HepG2 (cell line): ENCODE data around the gene HES7. TPM values are rescaled to one million over a fixed set of nuclear protein-coding genes. Genes with fewer than 3 reads are reported as not detected.

Experiments used
- ATF7-NPFF ChIP-seq: sonication (generic); formaldehyde crosslinking; IDR thresholded peaks from 2 replicates; pipeline ENCODE4 v1.8.1; 2023; ENCODE audit warnings: mild to moderate bottlenecking, low read depth, missing genetic modification reagents, moderate library complexity
- CSRNP2 ChIP-seq: sonication (generic); formaldehyde crosslinking; conservative IDR thresholded peaks from 2 replicates; pipeline ENCODE4 v1.8.0; 2022; ENCODE audit warnings: low read depth, missing genetic modification reagents
- DZIP1 ChIP-seq: sonication (generic); formaldehyde crosslinking; IDR thresholded peaks from 2 replicates; pipeline ENCODE4 v1.5.0; 2020; ENCODE audit warnings: mild to moderate bottlenecking, missing genetic modification reagents
- HES4 ChIP-seq: sonication (generic); formaldehyde crosslinking; IDR thresholded peaks from 2 replicates; pipeline ENCODE4 v1.9.0; 2021; ENCODE audit warnings: mild to moderate bottlenecking, missing genetic modification reagents, borderline replicate concordance
- HNF4G ChIP-seq, 2 experiments: sonication (generic) in 1 of 2; formaldehyde crosslinking in 1 of 2; IDR thresholded peaks; 2 replicates each; pipeline versions ENCODE4 v1.4.0 to v1.6.1; 2011 to 2020; ENCODE audit warnings: borderline replicate concordance in 2 of 2, low read depth in 2 of 2, mild to moderate bottlenecking in 2 of 2, low read length in 1 of 2, missing genetic modification reagents in 1 of 2, moderate library complexity in 1 of 2
- HNRNPLL ChIP-seq: fragments of 200-400 bp; formaldehyde crosslinking; IDR thresholded peaks from 2 replicates; pipeline ENCODE4 v1.6.1; 2017; ENCODE audit warnings: mild to moderate bottlenecking, low read depth, low read length; ENCODE audit not compliant: poor library complexity, severe bottlenecking
- IKZF4 ChIP-seq: sonication (generic); formaldehyde crosslinking; IDR thresholded peaks from 2 replicates; pipeline ENCODE4 v1.5.1; 2020; ENCODE audit warnings: borderline replicate concordance, mild to moderate bottlenecking, low read depth, missing genetic modification reagents; ENCODE audit errors: not compliant biosample characterization
- IRF1 ChIP-seq: sonication (generic); formaldehyde crosslinking; IDR thresholded peaks from 2 replicates; pipeline ENCODE4 v1.4.0; 2020; ENCODE audit warnings: low read depth, mild to moderate bottlenecking, missing genetic modification reagents
- KDM6A ChIP-seq: IDR thresholded peaks from 2 replicates; pipeline ENCODE4 v1.6.1; 2016; ENCODE audit warnings: low read depth
- KLF6 ChIP-seq: IDR thresholded peaks from 2 replicates; pipeline ENCODE4 v1.8.0; 2016; ENCODE audit warnings: missing biosample characterization, missing genetic modification reagents
- MAFF ChIP-seq: IDR thresholded peaks from 2 replicates; pipeline ENCODE4 v1.6.1; 2011; ENCODE audit warnings: low read depth, low read length, improper control_type of control experiment
- PAF1 ChIP-seq: IDR thresholded peaks from 2 replicates; pipeline ENCODE4 v1.6.1; 2016; ENCODE audit warnings: missing genetic modification reagents, missing compliant biosample characterization
- PCBP1 ChIP-seq: fragments of 200-400 bp; formaldehyde crosslinking; IDR thresholded peaks from 2 replicates; pipeline ENCODE4 v1.6.1; 2017; ENCODE audit warnings: mild to moderate bottlenecking, low read depth, low read length, borderline replicate concordance
- SNAPC4 ChIP-seq: sonication (generic); formaldehyde crosslinking; IDR thresholded peaks from 2 replicates; pipeline ENCODE4 v1.4.0; 2020; ENCODE audit warnings: mild to moderate bottlenecking, missing genetic modification reagents
- TERF1 ChIP-seq: sonication (generic); formaldehyde crosslinking; IDR thresholded peaks from 2 replicates; pipeline ENCODE4 v1.8.0; 2022; ENCODE audit warnings: mild to moderate bottlenecking, missing genetic modification reagents, moderate library complexity
- ZNF7 ChIP-seq: IDR thresholded peaks from 2 replicates; pipeline ENCODE4 v1.6.1; 2016; ENCODE audit warnings: missing biosample characterization, missing genetic modification reagents
- polyA plus RNA-seq, 8 experiments: library from polyadenylated mRNA; depleted of rRNA in 3 of 8; stranded (reverse) in 7 of 8; unstranded in 1 of 8; fragments of >200 nt; fragmentation: Illumina TruSeq in 4 of 8; extraction: Trizol in 4 of 8; gene quantifications; 2 replicates each; pipeline versions ENCODE4 v1.2.1 to v1.2.3, GENCODE V29; 2011 to 2016; ENCODE audit warnings: low read depth in 4 of 8, missing spikeins in 1 of 8, mixed read lengths in 1 of 8; ENCODE audit not compliant: insufficient read depth in 1 of 8
- total RNA-seq, 5 experiments: library from RNA; depleted of rRNA; stranded (reverse); fragments of >200 nt; fragmentation: Illumina TruSeq; extraction: Trizol; gene quantifications; 2 replicates each; pipeline ENCODE4 v1.2.3, GENCODE V29; 2016; ENCODE audit warnings: low read depth in 1 of 5

HES7 gene
- total and polyA plus RNA-seq, 2 of the 13 experiments (the other 11 are each of a cell fraction or from before 2014, with no cell fraction given) = not detected

GRCh38 chr17:8138672-8139371, 14.9 kb upstream of the HES7 start (continued):
- TF ChIP-seq SNAPC4 (CRISPR knock-in tag) (peak; percentile 89; the same call in 1 of the 2 replicates), MAFF (no peak), PAF1 (CRISPR knock-in tag) (no peak), ATF7-NPFF (CRISPR knock-in tag) (peak; percentile 80; the same call in 1 of the 2 replicates), IKZF4 (CRISPR knock-in tag) (no peak), IRF1 (CRISPR knock-in tag) (no peak), KDM6A (CRISPR knock-in tag) (no peak), HNF4G (IDR thresholded peaks at IDR 0.05; ENCODE audit: borderline replicate concordance, low read depth, low read length) (no peak; the same call in 1 of the 2 replicates), HNF4G (CRISPR knock-in tag; IDR thresholded peaks at IDR 0.05; ENCODE audit: borderline replicate concordance, low read depth) (peak; percentile 53; the same call in 1 of the 2 replicates), TERF1 (no peak), ZNF7 (no peak), HNRNPLL (peak; percentile 87), CSRNP2 (CRISPR knock-in tag) (no peak), HES4 (CRISPR knock-in tag) (no peak), DZIP1 (CRISPR knock-in tag) (no peak), PCBP1 (no peak), KLF6 (CRISPR knock-in tag) (0 out of 2 replicates have a peak, but pooled peaks have one; percentile 37)
